ENCODE results near the gene ANAPC7. TPM values are rescaled to one million over a fixed set of nuclear protein-coding genes. Genes with fewer than 3 reads are reported as not detected.
A peak's percentile ranks its signal among the peaks of the same experiment; 100 is the strongest.

The ANAPC7 gene
- 100 to 1,000 TPM in 1 of 9 donors, 10 to 100 TPM in 8; 27.4 to 114 (median 42.2) TPM for total RNA-seq
- 10 to 100 TPM; 57.8 to 73.4 (median 63.8) TPM for polyA plus RNA-seq
- long read RNA-seq, donor 1, transcript ANAPC7-203 (11 exons, 3,045 nt): major isoform, 9 of 11 reads
- long read RNA-seq, donor 1, partial matches to known transcripts: 0 of 11 reads
- long read RNA-seq, donor 1, other reads (novel, unspliced or antisense): 0 of 11 reads
- long read RNA-seq, donor 2, partial matches to known transcripts: 0 of 7 reads
- long read RNA-seq, donor 2, other reads (novel, unspliced or antisense): 0 of 7 reads
- long read RNA-seq, donor 3, transcript ANAPC7-203 (11 exons, 3,045 nt): major isoform, 6 of 6 reads
- long read RNA-seq, donor 3, partial matches to known transcripts: 0 of 6 reads
- long read RNA-seq, donor 3, other reads (novel, unspliced or antisense): 0 of 6 reads
- long read RNA-seq, donor 4, transcript ANAPC7-201 (10 exons, 2,200 nt): minor isoform, 7 of 24 reads
- long read RNA-seq, donor 4, transcript ANAPC7-203 (11 exons, 3,045 nt): major isoform, 11 of 24 reads
- long read RNA-seq, donor 4, partial matches to known transcripts: 2 of 24 reads
- long read RNA-seq, donor 4, other reads (novel, unspliced or antisense): 4 of 24 reads
- long read RNA-seq, donor 5, transcript ANAPC7-201 (10 exons, 2,200 nt): minor isoform, 18 of 77 reads
- long read RNA-seq, donor 5, transcript ANAPC7-203 (11 exons, 3,045 nt): major isoform, 44 of 77 reads
- long read RNA-seq, donor 5, partial matches to known transcripts: 4 of 77 reads
- long read RNA-seq, donor 5, other reads (novel, unspliced or antisense): 11 of 77 reads
- long read RNA-seq, donor 6, transcript ANAPC7-203 (11 exons, 3,045 nt): major isoform, 7 of 14 reads
- long read RNA-seq, donor 6, partial matches to known transcripts: 1 of 14 reads
- long read RNA-seq, donor 6, other reads (novel, unspliced or antisense): 5 of 14 reads
- long read RNA-seq, donor 7, partial matches to known transcripts: 0 of 3 reads
- long read RNA-seq, donor 7, other reads (novel, unspliced or antisense): 0 of 3 reads
- long read RNA-seq, donor 8, transcript ANAPC7-203 (11 exons, 3,045 nt): major isoform, 5 of 6 reads
- long read RNA-seq, donor 8, partial matches to known transcripts: 0 of 6 reads
- long read RNA-seq, donor 8, other reads (novel, unspliced or antisense): 0 of 6 reads
- long read RNA-seq, donor 9, partial matches to known transcripts: 0 of 4 reads
- long read RNA-seq, donor 9, other reads (novel, unspliced or antisense): 0 of 4 reads
- long read RNA-seq, donor 10, transcript ANAPC7-203 (11 exons, 3,045 nt): major isoform, 6 of 10 reads
- long read RNA-seq, donor 10, partial matches to known transcripts: 0 of 10 reads
- long read RNA-seq, donor 10, other reads (novel, unspliced or antisense): 0 of 10 reads

GRCh38 chr12:110403146-110403975 is at the start of gene ANAPC7:
Gene ANAPC7 (minus strand): TSS chr12:110403708. CDS start chr12:110403627, 81 bp downstream.
- H3K4me3 ChIP-seq: peak within 1 kb of the TSS; percentile 85 to 95 (median 92)
- 0 to 1% (median 0%) methylated on average over 25 to 62 of the region's 62 CpGs for whole genome bisulfite sequencing, 4 donors
- intact Hi-C loops (cut with DNase I): no loop called here
- peak; percentile 87 to 96 (median 92) for DNase-seq
- peaks cover 7 to 11% of the 10 kb centered on the region in 2 donors for H3K4me1 ChIP-seq (replicated peaks in 1 of 2)
- no peaks in the 10 kb centered on the region for H3K27me3 ChIP-seq
- no peaks in the 10 kb centered on the region for H3K9me3 ChIP-seq (replicated peaks in 1 of 3)
- TF ChIP-seq CTCF (IDR thresholded peaks at IDR 0.05) (peak in 2 of 6 experiments; percentile 7 to 14), POLR2A (IDR thresholded peaks at IDR 0.05) (peak; percentile 19 to 44)
- peak within 1 kb of the TSS; percentile 82 to 96 (median 92) for H3K27ac ChIP-seq
- no peaks in the 10 kb centered on the region for H3K36me3 ChIP-seq (replicated peaks in 1 of 2)

GRCh38 chr12:110451263-110451662 is 47.8 kb upstream of the ANAPC7 start:
- WGBS, 4 donors: 61 to 77% (median 64%) methylated on average over 1 of the region's 1 CpG
- no peaks in the 10 kb centered on the region for H3K9me3 ChIP-seq (replicated peaks in 1 of 3)
- H3K4me3 ChIP-seq: no peak overlapping the region
- peaks cover 0 to 26% of the 10 kb centered on the region in 2 donors for H3K4me1 ChIP-seq (replicated peaks in 1 of 2)
- TF ChIP-seq CTCF (IDR thresholded peaks at IDR 0.05): no peak
- no peak for TF ChIP-seq POLR2A (IDR thresholded peaks at IDR 0.05)
- no peaks in the 10 kb centered on the region for H3K27me3 ChIP-seq
- DNase-seq: peak in 1 of 7 donors; percentile 35
- H3K36me3 ChIP-seq (replicated peaks in 1 of 2): peaks cover 0 to 3% of the 10 kb centered on the region in 2 donors
- intact Hi-C loops (cut with DNase I): no loop called here
- H3K27ac ChIP-seq: peak overlapping the region in 2 of 5 donors; percentile 46 to 93

- 0 to 1% (median 0%) methylated on average over 12 to 51 of the region's 51 CpGs for WGBS, 4 donors
- Histone ChIP-seq H3K27me3 (no peaks in the 10 kb centered on the region), H3K27ac (peak within 1 kb of the TSS; percentile 66 to 96 (median 92)), H3K9me3 (replicated peaks in 1 of 3) (no peaks in the 10 kb centered on the region), H3K4me1 (replicated peaks in 1 of 2) (peaks cover 0 to 37% of the 10 kb centered on the region in 2 donors), H3K4me3 (peak within 1 kb of the TSS; percentile 49 to 100 (median 82)), H3K36me3 (replicated peaks in 1 of 2) (no peaks in the 10 kb centered on the region)
- DNase-seq: peak; percentile 93 to 97 (median 95)
- peak; percentile 66 to 90 (median 86) for TF ChIP-seq CTCF (IDR thresholded peaks at IDR 0.05)
- peak in 1 of 2 donors; percentile 50 for TF ChIP-seq POLR2A (IDR thresholded peaks at IDR 0.05)
- intact Hi-C loops (cut with DNase I): no loop called here
Measured at GRCh38 chr12:110449799-110450497, 46.4 kb upstream of the ANAPC7 start, which contains the start of gene ARPC3. Gene ARPC3 (minus strand): TSS chr12:110450337. CDS start chr12:110450260, 77 bp downstream.
